DMS153 treated with DMSO at 0.1 percent for 48 hours (cell line): ENCODE measurements around the gene LAMP1.
"Not testable (repeated sequence)": the region's sequence is repeated elsewhere in the genome, so short reads cannot be mapped to it uniquely, and the experiment has no call there.

Experiments
- DNase-seq: peaks from one replicate; lab custom pipeline; 2025; ENCODE audit not compliant: unreplicated experiment; lab: John Stamatoyannopoulos, UW

Gene LAMP1

DNA sequence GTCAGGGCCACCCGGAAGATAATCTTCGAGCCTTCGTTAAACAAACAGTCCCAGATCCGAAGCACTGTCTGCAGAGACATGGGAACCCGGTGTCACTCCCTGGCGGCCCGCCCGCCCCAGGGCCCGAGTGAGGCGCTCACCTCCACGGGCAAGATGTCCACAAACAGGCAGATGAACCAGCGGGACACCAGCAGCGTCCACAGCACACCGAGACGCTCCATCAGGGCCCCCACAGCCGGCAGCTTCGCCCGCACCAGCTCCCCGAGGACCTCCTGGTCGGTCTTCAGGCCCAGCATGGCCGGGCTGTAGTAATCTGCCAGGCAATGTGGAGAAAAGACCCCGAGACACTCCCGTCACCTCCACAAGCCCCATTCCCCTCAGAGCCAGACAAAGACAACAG lies 28.7 kb downstream of the LAMP1 start:
- no peak for DNase-seq

DNA sequence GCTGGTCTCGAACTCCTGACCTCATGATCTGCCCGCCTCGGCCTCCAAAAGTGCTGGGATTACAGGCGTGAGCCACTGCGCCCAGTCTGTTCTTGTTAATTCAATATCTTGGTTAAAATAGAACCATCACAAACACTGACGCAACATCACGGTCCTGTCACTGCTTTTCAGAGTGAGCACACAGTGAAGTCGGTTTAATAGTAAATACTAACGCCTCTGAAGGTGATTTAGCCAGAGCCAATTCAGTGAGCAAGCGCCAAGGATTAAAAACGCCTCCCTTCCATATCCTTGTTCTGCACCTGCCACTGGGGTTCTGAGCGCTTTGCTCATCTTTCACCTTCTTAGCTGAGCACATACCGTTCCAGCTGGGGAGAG lies 30.3 kb downstream of the LAMP1 start:
- no peak for DNase-seq

DNA sequence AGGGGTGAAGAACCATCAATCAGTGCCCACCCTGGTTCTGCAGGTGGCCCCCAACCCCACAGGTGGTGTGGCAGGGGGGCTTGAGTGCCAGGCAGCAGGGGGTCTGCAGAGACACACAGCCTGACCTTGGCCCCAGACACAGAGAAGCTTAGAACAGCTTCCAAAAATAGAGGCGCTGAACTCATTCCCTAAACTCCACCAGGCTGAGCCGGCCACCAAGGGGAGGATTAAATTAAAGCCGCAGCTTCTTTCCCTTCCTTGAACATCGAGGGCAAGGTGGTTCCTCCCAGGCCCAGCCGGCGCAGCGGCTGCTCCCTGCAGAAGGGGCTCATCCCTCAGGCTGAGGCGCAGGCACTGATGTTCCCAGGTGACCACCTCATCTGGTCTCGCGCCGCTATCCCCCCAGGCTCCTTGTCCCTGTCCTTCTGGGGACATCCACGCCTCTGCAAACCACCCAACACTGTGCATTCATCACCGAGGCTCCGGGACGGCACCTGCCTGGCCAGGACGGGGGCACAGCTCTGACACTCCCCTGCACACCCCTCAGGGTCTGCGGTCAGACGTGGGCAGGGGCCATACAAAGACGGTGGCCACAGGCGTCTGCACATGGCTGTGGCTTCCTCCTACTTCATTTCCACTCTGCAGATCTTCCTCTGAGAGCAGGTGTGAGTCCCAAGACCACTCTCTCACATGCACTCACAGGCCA lies 30.9 kb downstream of the LAMP1 start:
- DNase-seq, result no peak

DNA sequence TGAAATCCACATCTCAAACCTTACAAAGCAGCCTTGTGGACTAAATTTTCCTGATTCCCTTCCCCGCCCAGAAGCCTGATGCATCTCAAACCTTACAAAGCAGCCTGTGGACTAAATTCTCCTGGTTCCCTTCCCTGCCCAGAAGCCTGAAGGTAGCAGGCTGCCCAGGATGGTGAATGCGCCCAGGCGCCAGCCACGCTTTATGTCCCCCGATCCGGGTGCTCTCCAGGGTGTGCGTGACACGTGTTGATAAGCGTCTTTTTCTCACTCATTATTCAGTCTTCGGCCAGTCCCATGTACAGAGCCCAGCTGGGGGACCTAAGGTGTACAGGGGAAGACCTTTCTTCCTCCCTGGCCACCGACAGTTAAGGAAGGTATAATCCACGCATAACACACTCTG lies 31.8 kb downstream of the LAMP1 start:
- no peak for DNase-seq

DNA sequence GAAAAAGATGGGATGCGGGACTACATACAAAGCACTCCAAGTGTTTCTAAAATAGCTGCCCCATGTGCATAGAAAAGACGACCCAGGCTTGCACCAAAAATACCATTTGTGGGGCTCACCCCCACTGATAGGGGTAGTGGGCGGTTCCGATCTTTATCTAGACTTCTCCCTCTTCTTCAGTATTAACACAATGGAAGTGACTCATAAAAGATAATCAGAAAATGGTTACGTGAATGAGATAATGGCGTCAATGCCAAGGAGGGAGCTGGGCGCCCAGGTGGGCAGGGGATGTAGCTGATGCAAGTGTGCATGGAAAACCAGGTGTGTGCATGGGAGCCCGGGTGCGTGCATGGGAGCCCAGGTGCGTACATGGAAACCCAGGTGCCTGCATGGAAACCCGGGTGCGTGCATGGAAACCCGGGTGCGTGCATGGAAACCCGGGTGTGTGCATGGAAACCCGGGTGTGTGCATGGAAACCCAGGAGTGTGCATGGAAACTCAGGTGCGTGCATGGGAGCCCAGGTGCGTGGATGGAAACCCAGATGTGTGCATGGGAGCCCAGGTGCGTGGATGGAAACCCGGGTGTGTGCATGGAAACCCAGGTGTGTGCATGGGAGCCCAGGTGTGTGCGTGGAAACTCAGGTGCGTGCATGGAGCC lies 32.7 kb downstream of the LAMP1 start:
- DNase-seq, result no peak

DNA sequence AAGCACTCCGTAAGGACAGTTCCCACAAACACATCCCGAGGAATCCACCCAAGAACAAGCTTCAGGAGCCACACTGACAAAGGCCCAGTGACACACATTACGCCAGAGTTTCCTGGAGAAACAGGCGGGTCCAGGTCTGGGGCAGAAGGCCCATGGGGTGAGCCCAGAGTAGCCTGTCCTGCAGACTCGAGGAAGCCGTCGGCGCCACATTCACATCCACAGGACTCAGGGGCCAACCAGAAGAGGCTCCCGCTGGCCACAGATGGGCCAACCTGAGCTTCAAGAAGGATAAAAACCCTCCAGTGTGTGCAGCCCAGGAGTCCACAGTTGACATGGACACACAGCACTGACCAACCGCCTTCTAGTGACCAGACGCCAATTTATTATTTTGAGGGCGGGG lies 35.6 kb downstream of the LAMP1 start:
- DNase-seq, result no peak

DNA sequence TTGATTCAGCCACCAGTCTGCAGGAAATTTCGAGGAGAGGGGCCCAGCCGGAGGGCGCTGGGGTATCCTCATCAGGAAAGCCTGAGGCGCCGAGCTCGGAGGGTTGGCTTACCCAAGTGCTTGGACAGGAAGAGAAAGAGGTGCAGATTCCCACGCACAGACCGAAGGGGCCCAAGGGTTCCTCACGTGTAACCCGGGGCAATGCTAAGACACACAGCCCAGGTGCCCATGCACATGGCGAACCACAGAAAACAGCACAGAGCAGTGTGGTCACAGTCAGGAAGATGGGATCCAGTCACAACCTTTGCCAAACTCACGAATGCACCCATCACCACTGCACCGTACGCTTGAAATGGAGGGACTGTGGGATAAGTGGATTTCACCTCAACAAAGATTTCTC lies 36.0 kb downstream of the LAMP1 start:
- no peak for DNase-seq

DNA sequence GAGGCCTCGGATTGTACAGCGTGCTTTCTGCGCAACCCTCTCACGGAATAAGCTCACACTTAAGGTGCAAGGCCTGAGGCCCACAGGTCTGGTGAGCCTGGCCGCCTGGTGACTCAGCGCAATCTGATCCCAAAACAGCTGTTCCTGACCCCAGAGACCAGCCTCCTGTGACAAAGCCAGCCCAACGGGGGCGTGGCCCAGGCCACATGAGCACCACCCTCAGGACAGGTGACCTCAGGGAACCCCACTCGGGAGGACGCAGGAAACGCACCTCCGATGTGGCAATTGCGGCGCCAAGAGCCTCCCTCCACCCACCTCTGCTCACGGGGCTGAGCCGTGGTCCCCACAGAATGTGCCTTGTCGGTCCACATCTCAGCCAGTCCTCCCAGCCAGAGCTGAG lies 40.5 kb downstream of the LAMP1 start:
- DNase-seq, result no peak

DNA sequence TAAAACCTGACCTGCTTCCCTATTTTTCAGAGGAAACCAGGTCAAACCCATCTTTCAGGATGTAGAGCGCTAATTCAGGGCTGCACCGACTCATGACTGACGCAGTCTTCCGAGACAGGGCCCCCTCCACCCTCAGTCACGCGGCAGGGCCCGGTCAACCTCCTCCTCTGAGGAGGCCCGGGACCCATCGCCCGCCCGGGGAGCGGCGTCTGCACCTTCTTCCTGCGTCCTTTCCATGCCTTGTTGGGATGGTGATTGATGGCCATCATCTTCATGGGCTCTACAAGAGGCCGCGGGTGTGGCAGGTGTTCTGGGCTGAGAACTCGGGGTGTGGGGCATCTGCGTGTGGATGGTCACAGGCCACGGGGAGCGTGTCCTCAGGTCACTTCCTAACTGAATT lies 40.9 kb downstream of the LAMP1 start:
- no peak for DNase-seq

DNA sequence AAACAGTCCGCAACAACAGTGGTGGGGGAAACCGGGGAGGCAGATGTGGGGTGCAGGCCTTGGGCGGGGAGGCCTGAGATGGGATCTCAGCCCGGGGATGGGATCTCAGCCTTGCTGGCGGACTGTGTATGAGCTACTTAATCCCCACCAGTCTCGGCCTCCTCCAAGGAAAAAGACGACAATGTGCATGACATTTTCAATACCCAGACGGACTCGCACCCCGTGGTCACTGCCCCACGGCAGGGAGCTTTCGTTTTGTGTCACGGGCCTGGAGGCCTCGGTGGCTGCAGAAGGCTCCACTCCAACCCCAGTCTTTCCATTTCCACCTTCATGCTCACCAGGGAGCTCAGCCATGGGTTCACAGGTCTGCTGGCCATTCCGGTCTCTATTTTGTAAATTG lies 41.4 kb downstream of the LAMP1 start:
- no peak for DNase-seq

DNA sequence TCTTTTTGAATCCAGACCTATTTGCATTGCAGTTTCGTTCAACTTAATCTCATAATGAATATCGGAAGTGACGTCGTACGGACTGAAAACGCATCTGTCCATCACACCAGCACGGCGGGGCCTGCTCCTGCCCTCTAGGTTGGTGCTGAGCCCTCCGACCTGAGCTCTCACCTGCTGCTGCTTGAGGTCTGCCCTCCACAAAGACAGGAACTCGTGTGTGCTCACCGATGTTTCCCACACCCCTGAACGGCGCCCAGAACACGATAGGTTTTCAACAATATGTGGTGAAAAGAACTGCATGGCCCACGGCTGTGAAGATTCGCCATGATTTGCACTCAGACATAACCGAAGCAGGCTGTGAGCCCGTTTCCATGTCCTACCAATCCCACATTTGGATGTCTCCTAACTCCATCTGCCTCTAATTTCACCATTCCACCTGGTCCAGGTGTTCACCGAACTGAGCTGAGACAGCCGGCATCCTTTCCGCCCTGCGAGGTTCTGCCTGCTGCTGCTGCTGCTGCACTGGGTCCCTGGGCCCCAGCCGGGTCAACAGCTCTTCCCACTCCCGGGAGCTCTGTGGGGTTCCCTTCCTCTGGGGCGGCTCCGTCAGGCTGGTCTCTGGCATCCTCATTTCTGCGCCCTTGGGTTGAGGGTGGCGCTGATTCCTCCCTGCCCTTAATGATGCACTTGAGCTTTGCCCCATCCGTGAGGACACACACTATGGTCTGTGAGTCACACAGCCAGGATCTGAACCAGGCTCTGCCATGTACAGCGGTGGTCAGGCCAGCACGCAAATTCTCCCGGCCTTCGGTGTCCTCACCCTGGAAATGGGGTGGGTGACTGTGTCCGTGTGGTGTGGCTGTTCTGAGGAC lies 46.0 kb downstream of the LAMP1 start:
- DNase-seq, result no peak

DNA sequence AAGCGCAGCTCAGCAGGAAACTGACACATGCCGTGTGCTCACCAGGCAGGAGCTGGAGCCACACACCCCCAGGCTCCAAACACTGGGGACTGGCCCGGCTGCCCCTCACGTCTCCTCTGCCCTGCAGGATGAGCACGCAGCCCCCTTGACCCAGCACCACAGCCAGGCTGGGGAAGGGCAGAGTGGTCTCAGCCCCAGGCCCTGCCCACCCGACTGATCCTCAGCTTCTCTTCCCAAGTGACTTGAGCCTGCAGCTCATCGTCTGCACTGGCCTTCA lies 46.6 kb downstream of the LAMP1 start:
- DNase-seq, result no peak

DNA sequence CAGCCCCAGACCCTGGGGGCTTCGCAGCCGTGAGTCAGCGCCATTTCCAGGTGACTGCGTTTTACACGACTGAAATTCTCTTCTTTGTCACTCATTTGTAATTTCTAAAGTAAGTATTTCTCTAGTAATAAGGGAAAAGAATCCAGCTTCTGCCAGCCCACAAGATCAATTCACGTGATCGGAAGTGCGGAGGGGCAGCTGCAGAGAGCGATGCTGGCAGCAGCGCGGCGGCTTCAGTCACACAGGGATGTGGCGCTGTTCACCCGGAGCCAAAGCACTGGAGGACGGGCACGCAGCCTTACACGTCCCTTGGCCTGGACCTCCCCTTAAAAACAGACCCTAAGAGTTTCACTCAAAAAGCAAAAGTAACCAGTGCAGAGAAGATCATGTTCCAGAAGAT lies 48.4 kb downstream of the LAMP1 start:
- no peak for DNase-seq

DNA sequence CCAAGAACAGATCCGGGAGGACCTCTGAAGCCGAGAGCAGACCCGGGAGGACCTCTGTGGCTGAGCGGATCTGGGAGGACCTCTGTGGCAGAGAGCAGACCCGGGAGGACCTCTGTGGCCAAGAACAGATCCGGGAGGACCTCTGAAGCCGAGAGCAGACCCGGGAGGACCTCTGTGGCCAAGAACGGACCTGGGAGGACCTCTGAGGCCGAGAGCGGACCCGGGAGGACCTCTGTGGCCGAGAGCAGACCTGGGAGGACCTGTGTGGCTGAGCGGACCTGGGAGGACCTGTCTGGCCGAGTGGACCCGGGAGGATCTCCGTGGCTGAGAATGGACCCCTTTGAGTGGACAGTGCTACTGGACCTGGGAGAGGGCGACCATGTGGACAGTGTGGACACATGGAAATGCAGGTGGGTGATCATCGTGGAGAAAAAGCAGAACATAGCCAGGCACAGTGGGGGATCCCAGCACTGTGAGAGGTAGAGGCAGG lies 50.7 kb downstream of the LAMP1 start:
- not testable (repeated sequence) for DNase-seq

DNA sequence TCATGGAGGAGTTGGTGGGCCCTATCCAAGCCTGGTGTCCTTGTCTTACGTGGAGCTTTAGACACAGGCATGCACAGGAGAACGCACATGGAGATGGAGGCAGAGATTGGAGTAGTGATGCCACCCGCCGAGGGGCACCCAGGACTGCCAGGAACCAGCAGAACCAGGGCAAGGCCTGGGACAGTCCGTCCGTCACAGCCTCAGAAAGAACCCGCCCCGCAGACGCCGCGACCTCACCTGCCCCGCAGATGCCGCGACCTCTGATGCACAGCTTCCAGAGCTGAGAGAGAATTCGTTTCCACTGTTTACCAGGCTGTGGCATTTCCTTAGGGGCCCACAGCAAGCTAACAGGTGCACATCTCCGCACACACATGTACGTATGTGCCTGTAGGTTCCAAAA lies 51.6 kb downstream of the LAMP1 start:
- DNase-seq, result no peak

DNA sequence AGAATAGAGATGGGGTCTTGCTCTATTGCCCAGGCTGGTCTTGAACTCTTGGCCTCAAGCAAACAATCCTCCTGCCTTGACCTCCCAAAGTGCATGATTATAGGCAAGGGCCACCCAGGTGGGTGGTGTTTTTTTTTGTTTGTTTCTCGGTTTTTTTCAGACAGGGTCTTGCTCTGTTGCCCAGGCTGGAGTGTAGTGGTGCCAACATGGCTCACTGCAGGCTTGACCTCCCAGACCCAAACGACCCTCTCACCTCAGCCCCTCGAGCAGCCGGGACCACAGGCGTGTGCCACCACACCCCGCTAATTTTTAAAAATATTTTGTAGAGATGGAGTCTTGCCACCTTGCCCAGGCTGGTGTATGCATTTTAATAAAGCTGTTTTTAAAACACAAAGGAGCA lies 52.0 kb downstream of the LAMP1 start:
- no peak for DNase-seq

DNA sequence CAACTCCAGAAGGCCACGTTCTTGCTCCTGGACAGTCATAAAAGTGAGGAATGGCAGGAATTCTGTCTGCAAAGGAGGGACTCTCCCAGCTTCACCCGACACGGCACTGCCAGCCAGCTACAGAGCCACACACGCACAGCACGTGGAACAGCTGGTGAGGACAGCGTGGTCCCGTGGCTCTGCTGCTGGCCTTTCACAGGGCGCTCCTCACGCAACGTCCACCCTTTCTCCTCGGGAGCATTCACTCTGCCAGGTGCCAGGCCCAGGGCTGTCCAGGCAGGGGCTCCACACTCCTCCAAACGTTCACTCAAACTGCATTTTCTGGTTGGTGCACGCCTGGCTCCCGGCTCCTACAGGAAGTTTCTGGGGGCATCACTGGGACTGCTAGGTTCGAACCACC lies 52.5 kb downstream of the LAMP1 start:
- DNase-seq, result no peak

DNA sequence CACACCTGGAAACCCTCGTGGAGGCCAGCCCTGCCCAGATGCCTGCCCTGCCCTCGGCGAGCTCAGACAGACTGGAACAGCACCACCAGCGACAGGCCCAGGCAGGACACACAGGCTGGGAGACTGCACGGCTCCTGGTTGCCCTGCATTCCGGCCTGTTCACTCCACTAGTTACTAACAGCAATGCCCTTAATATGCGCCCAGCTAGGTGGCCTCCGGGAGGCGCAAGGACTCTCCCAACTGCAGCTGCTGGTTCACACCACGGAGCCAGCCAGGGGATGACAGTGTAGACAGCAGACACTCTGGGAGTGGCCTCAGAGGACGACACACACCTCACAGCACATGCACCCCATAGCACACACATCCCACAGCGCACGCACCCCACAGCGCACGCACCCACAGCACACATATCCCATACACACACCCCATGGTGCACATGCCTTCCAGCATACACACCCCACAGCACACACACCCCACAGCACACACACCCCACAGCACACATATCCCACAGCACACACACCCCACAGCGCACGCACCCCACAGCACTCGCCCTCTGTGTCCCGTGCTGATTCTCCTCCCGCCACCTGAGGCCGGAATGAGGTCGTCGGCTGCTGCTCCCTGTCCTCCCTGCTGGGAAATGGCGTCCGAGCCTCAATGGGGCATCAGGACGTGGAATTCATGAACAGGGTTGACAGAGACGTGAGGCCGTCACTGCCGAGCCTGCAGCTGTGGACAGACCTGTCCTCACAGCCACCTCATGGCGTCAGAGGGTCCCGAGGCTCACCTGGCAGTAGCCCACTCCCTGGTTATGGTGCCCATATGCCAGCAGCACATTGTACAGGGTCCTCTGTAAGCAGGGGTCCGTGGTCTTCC lies 53.3 kb downstream of the LAMP1 start:
- no peak for DNase-seq

DNA sequence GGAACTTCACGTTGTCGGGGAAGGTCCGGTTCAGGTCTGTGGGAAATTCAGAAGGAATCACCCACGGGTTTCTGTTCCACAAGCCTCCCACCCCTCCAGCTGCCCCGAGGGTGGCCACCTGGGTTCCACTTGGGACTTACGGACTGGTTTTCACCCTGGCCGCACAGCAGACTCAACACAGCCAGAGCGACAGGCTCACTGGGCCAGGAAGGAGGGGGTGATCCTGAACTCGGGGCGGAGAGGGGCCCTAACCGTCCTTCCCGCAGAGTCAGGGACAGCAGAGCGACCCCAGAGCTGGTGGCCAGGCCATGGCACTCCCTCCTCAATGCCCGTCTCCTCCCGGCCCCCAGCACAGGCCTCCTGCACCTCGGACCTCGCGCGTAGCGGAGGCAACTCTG lies 53.9 kb downstream of the LAMP1 start:
- DNase-seq, result no peak

DNA sequence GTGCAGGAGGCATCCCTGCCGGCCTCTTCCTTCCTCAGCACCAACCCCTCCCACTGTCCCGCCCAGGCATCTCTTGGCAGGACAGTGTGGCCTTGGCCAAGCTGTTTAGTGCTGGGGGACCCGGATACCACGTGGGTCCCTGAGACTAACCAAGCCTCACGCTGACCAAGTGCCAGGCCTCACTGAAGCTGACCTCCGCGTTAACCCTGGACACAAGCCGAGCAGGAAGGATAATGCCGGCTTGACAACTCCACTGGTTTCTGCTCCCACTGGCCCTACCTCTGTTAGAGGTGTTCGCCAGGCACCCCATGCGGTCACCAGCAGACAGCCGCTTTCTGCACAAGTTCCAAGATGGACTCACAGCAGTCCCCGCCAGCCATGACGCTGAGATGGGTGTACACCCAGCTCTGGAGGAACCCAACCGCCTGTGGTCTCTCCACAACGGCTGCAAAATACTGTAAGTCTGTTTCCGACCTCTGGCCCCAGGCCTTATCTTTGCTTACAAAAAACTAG lies 54.5 kb downstream of the LAMP1 start:
- DNase-seq, result no peak

DNA sequence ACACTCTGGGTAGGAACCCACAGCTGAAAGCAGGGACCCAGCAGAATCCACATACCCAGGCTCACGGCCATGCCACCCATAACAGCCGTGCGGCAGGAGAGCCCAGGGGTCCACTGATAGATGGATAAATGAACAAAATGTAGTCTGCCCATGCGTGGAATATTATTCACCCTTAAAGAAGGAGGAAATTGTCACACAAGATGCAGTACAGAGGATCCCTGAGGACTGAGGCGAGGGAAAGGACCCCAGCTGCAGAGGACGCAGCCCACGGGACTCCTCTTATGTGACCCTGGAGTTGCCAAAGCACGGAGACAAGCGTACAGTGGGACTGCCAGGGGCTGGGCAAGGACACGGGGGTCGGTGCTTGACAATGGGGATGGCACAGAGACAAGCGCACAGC lies 56.2 kb downstream of the LAMP1 start:
- DNase-seq, result no peak
